IMR-90 (cell line): ENCODE measurements around the gene TAF4.

Source experiments
- CEBPB ChIP-seq: IDR thresholded peaks from 2 replicates; pipeline ENCODE4 v1.6.1; 2012; ENCODE audit warnings: low read depth, low read length, improper control_type of control experiment
- CTCF ChIP-seq: conservative IDR thresholded peaks from 2 replicates; pipeline ENCODE4 v1.5.1; 2012; ENCODE audit warnings: mild to moderate bottlenecking, low read depth, low read length, improper control_type of control experiment
- ELK1 ChIP-seq: fragments of 150-350 bp; IDR thresholded peaks from 2 replicates; pipeline ENCODE4 v1.6.1; 2016; ENCODE audit warnings: low read depth, mild to moderate bottlenecking, low read length, moderate library complexity, borderline replicate concordance
- MAFK ChIP-seq: IDR thresholded peaks from 2 replicates; pipeline ENCODE4 v1.6.1; 2012; ENCODE audit warnings: low read depth, low read length, improper control_type of control experiment
- MAZ ChIP-seq: IDR thresholded peaks from 2 replicates; pipeline ENCODE4 v1.6.1; 2012; ENCODE audit warnings: low read depth, mild to moderate bottlenecking, low read length, improper control_type of control experiment, moderate library complexity, borderline replicate concordance
- POLR2A ChIP-seq: IDR thresholded peaks from 2 replicates; pipeline ENCODE4 v1.6.1; 2012; ENCODE audit warnings: mild to moderate bottlenecking, low read depth, low read length
- RAD21 ChIP-seq: IDR thresholded peaks from 2 replicates; pipeline ENCODE4 v1.6.1; 2012; ENCODE audit warnings: low read length, improper control_type of control experiment

GRCh38 chr20:61939691-61940360, 125.9 kb downstream of the TAF4 start:
- TF ChIP-seq CTCF (no peak), RAD21 (no peak), CEBPB (no peak), ELK1 (no peak), MAFK (no peak), MAZ (no peak), POLR2A (no peak)
